Esophagus muscularis mucosa (tissue), 4 donors: Measurements from ENCODE around the gene MRPL14. TPM values are rescaled to one million over a fixed set of nuclear protein-coding genes. Genes with fewer than 3 reads are reported as not detected.
"Not testable (repeated sequence)": the region's sequence is repeated elsewhere in the genome, so short reads cannot be mapped to it uniquely, and the experiment has no call there.

Experiments
- DNase-seq: peaks from one replicate; pipeline ENCODE4 v3.0.0-alpha.2; 2017; ENCODE audit errors: extremely low spot score
- H3K27ac ChIP-seq, 4 donors: fragments of 200-600 bp; sonication (generic); replicated peaks in 1 of 4; 1 replicate in 3 of 4; 2 replicates in 1 of 4; pipeline ENCODE4 v1.5.1; 2016 to 2019; ENCODE audit warnings: mild to moderate bottlenecking in 1 of 4
- H3K27me3 ChIP-seq, 4 donors: fragments of 200-600 bp; sonication (generic); one replicate each; pipeline versions ENCODE4 v1.5.1 to v1.6.0; 2016 to 2019
- H3K36me3 ChIP-seq, 4 donors: fragments of 200-600 bp; sonication (generic); one replicate each; pipeline ENCODE4 v1.5.1; 2016 to 2019
- H3K4me1 ChIP-seq, 4 donors: fragments of 200-600 bp; sonication (generic); one replicate each; pipeline ENCODE4 v1.5.1; 2016 to 2019
- H3K4me3 ChIP-seq, 4 donors: fragments of 200-600 bp; sonication (generic); 1 replicate in 2 of 4; 2 replicates in 2 of 4; pipeline ENCODE4 v1.5.1; 2016 to 2019; ENCODE audit warnings: mild to moderate bottlenecking in 4 of 4, moderate library complexity in 1 of 4
- H3K9me3 ChIP-seq, 4 donors: fragments of 200-600 bp; sonication (generic); 1 replicate in 3 of 4; 2 replicates in 1 of 4; pipeline ENCODE4 v1.5.1; 2016 to 2019
- CTCF ChIP-seq, 3 experiments: fragments of 200-600 bp in 2 of 3; fragments of 450-650 bp in 1 of 3; sonication (generic) in 2 of 3; IDR thresholded peaks; one replicate each; pipeline ENCODE4 v1.5.1; 2017 to 2019; ENCODE audit warnings: antibody characterized with exemption in 3 of 3, mild to moderate bottlenecking in 2 of 3, moderate library complexity in 1 of 3
- EP300 ChIP-seq: sonication (generic); formaldehyde crosslinking; IDR thresholded peaks from one replicate; pipeline ENCODE4 v1.6.1; 2017; ENCODE audit warnings: antibody characterized with exemption
- POLR2A ChIP-seq: fragments of 450-650 bp; IDR thresholded peaks from one replicate; pipeline ENCODE4 v1.6.1; 2017; ENCODE audit warnings: antibody characterized with exemption, moderate library complexity, mild to moderate bottlenecking, low read depth
- POLR2AphosphoS5 ChIP-seq, 2 donors: sonication (generic); formaldehyde crosslinking; IDR thresholded peaks; one replicate each; pipeline ENCODE4 v1.6.1; 2017; ENCODE audit warnings: antibody characterized with exemption in 2 of 2
- WGBS: methylation state at CpG from one replicate; pipeline ENCODE4 v1.1.5; 2018; 5-methylcytosine and 5-hydroxymethylcytosine counted together
- intact Hi-C: fragments of 100-400 bp; cut with DNase I; formaldehyde crosslinking; loops from one replicate; pipeline ENCODE4 v1.15.1; 2023
- total RNA-seq, 4 donors: library from RNA; depleted of rRNA; stranded (reverse); fragments of >200 nt; gene quantifications; one replicate each; pipeline versions ENCODE4 v1.1.0 to v1.2.1, GENCODE V29; 2016

Gene MRPL14
- total RNA-seq, 4 donors from 2014 or later = 30.3 to 44.2 (median 41.1) TPM

DNA sequence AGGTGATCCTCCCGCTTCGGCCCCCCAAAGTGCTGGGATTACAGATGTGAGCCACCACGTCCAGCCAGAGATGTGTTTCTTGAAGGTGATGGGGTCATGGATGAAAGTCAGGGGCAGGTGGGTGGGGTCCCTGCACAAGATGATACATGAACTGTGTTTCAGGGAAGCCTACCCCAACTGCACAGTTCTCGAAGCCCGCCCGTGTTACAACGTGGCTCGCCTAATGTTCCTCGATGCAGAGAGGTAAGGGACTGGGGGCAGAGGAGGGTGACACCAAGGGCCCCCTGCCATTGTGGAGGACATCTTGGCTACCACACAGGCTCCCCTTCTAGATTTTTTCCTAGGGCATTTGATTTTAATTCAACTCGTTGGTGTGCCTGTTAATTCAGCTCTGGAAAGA is 19.4 kb upstream of the MRPL14 start:
- TF ChIP-seq POLR2AphosphoS5 (IDR thresholded peaks at IDR 0.05) (no peak), POLR2A (no peak), CTCF (IDR thresholded peaks at IDR 0.05) (no peak), EP300 (no peak)
- H3K4me3 ChIP-seq = no peak overlapping the region
- no peaks in the 10 kb centered on the region for H3K9me3 ChIP-seq
- peaks cover 15 to 92% (median 64%) of the 10 kb centered on the region in 4 donors for H3K36me3 ChIP-seq
- DNase-seq = no peak
- no peaks in the 10 kb centered on the region for H3K27me3 ChIP-seq
- intact Hi-C loops = no loop called here
- WGBS = 92% methylated on average over 10 of the region's 10 CpGs
- no peak overlapping the region for H3K27ac ChIP-seq
- peaks cover 3 to 4% (median 3%) of the 10 kb centered on the region in 4 donors for H3K4me1 ChIP-seq

- no peak for DNase-seq
- TF ChIP-seq CTCF (IDR thresholded peaks at IDR 0.05) (no peak), POLR2A (no peak), EP300 (no peak), POLR2AphosphoS5 (IDR thresholded peaks at IDR 0.05) (no peak)
- no peaks in the 10 kb centered on the region for H3K27me3 ChIP-seq
- no peaks in the 10 kb centered on the region for H3K9me3 ChIP-seq
- H3K4me1 ChIP-seq = no peaks in the 10 kb centered on the region
- H3K4me3 ChIP-seq = no peak overlapping the region
- intact Hi-C loops = no loop called here
- H3K36me3 ChIP-seq = peaks cover 16 to 100% (median 72%) of the 10 kb centered on the region in 4 donors
- H3K27ac ChIP-seq = no peak overlapping the region
Measured at GRCh38 chr6:44145839-44146238, 18.6 kb upstream of the MRPL14 start.

GRCh38 chr6:44144536-44144935 is 17.3 kb upstream of the MRPL14 start:
- H3K27ac ChIP-seq, H3K9me3 ChIP-seq, DNase-seq, H3K4me1 ChIP-seq, H3K4me3 ChIP-seq, H3K27me3 ChIP-seq, intact Hi-C loops: not testable (repeated sequence)
- 33% methylated on average over 3 of the region's 3 CpGs for WGBS
- H3K36me3 ChIP-seq = peaks cover 18 to 100% (median 79%) of the 10 kb centered on the region in 4 donors

GRCh38 chr6:44143731-44144130 is 16.5 kb upstream of the MRPL14 start:
- DNase-seq = no peak
- 100% methylated on average over 1 of the region's 1 CpG for WGBS
- TF ChIP-seq CTCF (IDR thresholded peaks at IDR 0.05) (no peak), EP300 (no peak), POLR2A (no peak), POLR2AphosphoS5 (IDR thresholded peaks at IDR 0.05) (no peak)
- no peaks in the 10 kb centered on the region for H3K4me1 ChIP-seq
- H3K9me3 ChIP-seq = no peaks in the 10 kb centered on the region
- H3K36me3 ChIP-seq = peaks cover 20 to 100% (median 79%) of the 10 kb centered on the region in 4 donors
- intact Hi-C loops = no loop called here
- H3K4me3 ChIP-seq = no peak overlapping the region
- H3K27ac ChIP-seq = no peak overlapping the region
- no peaks in the 10 kb centered on the region for H3K27me3 ChIP-seq

DNA sequence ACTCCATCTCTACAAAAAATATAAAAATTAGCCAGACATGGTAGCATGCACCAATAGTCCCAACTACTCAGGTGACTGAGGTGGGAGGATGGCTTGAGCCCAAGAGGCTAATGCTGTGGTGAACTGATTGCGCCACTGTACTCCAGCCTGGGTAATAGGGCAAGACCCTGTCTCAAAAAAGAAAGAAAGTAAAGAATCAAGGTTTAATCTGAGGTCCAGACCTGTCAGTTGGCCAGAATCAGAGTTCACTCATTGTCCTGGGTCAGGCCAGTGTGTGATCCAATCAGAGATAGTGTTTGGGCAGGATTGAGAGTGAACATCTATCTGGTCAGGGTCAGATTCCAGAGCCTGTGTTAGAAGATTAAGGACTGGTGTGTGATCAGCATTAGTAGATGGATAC is 15.6 kb upstream of the MRPL14 start:
- WGBS = 0% methylated on average over 1 of the region's 1 CpG
- H3K4me1 ChIP-seq = no peaks in the 10 kb centered on the region
- no peak for DNase-seq
- H3K9me3 ChIP-seq = no peaks in the 10 kb centered on the region
- no peak overlapping the region for H3K27ac ChIP-seq
- H3K27me3 ChIP-seq = no peaks in the 10 kb centered on the region
- intact Hi-C loops = no loop called here
- no peak overlapping the region for H3K4me3 ChIP-seq
- H3K36me3 ChIP-seq = peaks cover 20 to 100% (median 78%) of the 10 kb centered on the region in 4 donors
- TF ChIP-seq CTCF (IDR thresholded peaks at IDR 0.05) (no peak), EP300 (no peak), POLR2AphosphoS5 (IDR thresholded peaks at IDR 0.05) (no peak), POLR2A (no peak)
